Measurements from ENCODE around the gene LRRC56. TPM values are rescaled to one million over a fixed set of nuclear protein-coding genes. Genes with fewer than 3 reads are reported as not detected.

Gene LRRC56
- total and polyA plus RNA-seq, 2 of the 13 experiments (the other 11 are each of a cell fraction or from before 2014, with no cell fraction given), result 0.11 to 0.29 TPM

DNA sequence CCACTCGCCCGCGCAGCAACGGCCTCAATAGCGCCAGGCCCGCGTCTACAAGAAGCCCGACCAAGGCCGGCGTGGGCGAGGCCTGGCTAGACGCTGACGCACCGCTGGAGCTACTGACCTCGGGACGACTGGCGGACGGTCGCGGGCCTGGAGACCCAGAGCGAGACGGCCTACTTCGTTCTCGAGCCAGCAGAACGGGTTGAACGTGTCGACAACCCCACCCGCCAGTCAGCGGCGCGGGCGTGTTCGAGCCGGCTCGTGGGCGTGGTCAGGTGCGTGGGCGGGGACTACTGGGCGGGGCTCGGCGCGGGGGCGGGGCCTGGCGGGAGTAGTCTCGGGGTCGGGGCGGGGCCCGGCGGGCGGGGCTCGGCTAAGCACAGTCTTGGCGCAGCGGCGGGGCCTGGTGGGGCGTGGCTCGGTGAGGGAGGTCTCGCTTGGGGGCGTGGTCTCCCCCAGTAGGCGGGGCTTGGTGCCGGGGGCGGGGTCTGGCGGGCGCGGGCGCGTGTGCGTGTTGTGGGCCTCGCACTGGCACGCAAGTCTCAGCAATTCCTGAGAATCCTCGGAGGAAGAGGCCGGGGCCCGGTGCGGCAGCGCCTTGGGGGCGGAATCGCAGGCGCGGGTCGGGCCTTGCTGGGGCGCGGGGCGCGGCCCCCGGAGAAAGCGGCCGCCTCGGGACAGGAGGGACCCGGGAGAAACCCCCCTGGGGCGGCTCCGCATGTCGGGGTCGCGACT is 30.2 kb upstream of the LRRC56 start, which contains the start of gene RNH1 (continued):
- TF ChIP-seq, protein P1, sequence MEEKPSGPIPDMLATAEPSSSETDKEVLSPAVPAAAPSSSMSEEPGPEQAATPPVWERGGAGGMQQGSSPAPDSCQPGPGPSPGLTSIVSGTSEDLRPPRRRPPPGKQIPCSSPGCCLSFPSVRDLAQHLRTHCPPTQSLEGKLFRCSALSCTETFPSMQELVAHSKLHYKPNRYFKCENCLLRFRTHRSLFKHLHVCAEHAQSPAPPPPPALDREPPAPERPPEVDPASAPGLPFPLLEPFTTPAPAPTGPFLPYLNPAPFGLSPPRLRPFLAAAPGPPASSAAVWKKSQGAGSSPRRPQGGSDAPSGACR (CRISPR knock-in tag; IDR thresholded peaks at IDR 0.05), result no peak
- TF ChIP-seq HDAC6 (IDR thresholded peaks at IDR 0.05; ENCODE audit: low read depth, low read length) (no peak), RARG (CRISPR knock-in tag; IDR thresholded peaks at IDR 0.05; ENCODE audit: low read depth) (no peak), ZNF530 (CRISPR knock-in tag; IDR thresholded peaks at IDR 0.05; ENCODE audit: low read depth) (no peak), SRY (CRISPR knock-in tag; IDR thresholded peaks at IDR 0.05) (0 out of 2 replicates have a peak, but pooled peaks have one; percentile 30), SNRNP70 (IDR thresholded peaks at IDR 0.05; ENCODE audit: low read depth, low read length) (no peak), IRX3 (CRISPR knock-in tag; IDR thresholded peaks at IDR 0.05; ENCODE audit: borderline replicate concordance, low read depth) (peak; percentile 92; the same call in 1 of the 2 replicates), CBFB (CRISPR knock-in tag; IDR thresholded peaks at IDR 0.05) (no peak), ZNF143 (CRISPR knock-in tag; IDR thresholded peaks at IDR 0.05) (no peak), ATF7 (IDR thresholded peaks at IDR 0.05) (no peak), ATF7 (CRISPR knock-in tag; IDR thresholded peaks at IDR 0.05) (no peak), JARID2 (CRISPR knock-in tag; IDR thresholded peaks at IDR 0.05; ENCODE audit: insufficient replicate concordance) (no peak), ZNF335 (CRISPR knock-in tag; IDR thresholded peaks at IDR 0.05) (no peak), ZMYM3 (CRISPR knock-in tag; IDR thresholded peaks at IDR 0.05) (no peak), ELF3 (CRISPR knock-in tag; IDR thresholded peaks at IDR 0.05) (no peak), ATF1 (CRISPR knock-in tag; IDR thresholded peaks at IDR 0.05) (no peak), ZNF44 (CRISPR knock-in tag; IDR thresholded peaks at IDR 0.05) (no peak), ZNF446 (CRISPR knock-in tag; IDR thresholded peaks at IDR 0.05) (no peak), SALL1 (CRISPR knock-in tag; IDR thresholded peaks at IDR 0.05) (no peak), ZNF720 (CRISPR knock-in tag; IDR thresholded peaks at IDR 0.05) (no peak), ETV5 (CRISPR knock-in tag; IDR thresholded peaks at IDR 0.05; ENCODE audit: borderline replicate concordance) (0 out of 2 replicates have a peak, but pooled peaks have one; percentile 6)
- TF ChIP-seq, protein P2, sequence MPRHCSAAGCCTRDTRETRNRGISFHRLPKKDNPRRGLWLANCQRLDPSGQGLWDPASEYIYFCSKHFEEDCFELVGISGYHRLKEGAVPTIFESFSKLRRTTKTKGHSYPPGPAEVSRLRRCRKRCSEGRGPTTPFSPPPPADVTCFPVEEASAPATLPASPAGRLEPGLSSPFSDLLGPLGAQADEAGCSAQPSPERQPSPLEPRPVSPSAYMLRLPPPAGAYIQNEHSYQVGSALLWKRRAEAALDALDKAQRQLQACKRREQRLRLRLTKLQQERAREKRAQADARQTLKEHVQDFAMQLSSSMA (CRISPR knock-in tag; IDR thresholded peaks at IDR 0.05), result no peak
- TF ChIP-seq, protein P3, sequence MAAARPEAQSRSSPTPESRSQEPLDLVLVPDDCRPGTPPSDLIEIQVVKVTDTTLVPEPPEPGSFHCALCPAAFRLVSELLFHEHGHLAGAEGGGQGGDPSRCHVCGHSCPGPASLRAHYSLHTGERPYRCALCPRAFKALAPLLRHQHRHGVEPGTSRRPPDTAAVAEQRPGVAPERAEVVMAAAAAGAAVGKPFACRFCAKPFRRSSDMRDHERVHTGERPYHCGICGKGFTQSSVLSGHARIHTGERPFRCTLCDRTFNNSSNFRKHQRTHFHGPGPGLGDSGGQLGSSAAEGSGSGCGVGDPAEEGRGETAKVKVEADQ (CRISPR knock-in tag; IDR thresholded peaks at IDR 0.05; ENCODE audit: borderline replicate concordance), result no peak
- TF ChIP-seq, protein P4, sequence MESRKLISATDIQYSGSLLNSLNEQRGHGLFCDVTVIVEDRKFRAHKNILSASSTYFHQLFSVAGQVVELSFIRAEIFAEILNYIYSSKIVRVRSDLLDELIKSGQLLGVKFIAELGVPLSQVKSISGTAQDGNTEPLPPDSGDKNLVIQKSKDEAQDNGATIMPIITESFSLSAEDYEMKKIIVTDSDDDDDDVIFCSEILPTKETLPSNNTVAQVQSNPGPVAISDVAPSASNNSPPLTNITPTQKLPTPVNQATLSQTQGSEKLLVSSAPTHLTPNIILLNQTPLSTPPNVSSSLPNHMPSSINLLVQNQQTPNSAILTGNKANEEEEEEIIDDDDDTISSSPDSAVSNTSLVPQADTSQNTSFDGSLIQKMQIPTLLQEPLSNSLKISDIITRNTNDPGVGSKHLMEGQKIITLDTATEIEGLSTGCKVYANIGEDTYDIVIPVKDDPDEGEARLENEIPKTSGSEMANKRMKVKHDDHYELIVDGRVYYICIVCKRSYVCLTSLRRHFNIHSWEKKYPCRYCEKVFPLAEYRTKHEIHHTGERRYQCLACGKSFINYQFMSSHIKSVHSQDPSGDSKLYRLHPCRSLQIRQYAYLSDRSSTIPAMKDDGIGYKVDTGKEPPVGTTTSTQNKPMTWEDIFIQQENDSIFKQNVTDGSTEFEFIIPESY (CRISPR knock-in tag; IDR thresholded peaks at IDR 0.05), result no peak
- TF ChIP-seq, protein P5, sequence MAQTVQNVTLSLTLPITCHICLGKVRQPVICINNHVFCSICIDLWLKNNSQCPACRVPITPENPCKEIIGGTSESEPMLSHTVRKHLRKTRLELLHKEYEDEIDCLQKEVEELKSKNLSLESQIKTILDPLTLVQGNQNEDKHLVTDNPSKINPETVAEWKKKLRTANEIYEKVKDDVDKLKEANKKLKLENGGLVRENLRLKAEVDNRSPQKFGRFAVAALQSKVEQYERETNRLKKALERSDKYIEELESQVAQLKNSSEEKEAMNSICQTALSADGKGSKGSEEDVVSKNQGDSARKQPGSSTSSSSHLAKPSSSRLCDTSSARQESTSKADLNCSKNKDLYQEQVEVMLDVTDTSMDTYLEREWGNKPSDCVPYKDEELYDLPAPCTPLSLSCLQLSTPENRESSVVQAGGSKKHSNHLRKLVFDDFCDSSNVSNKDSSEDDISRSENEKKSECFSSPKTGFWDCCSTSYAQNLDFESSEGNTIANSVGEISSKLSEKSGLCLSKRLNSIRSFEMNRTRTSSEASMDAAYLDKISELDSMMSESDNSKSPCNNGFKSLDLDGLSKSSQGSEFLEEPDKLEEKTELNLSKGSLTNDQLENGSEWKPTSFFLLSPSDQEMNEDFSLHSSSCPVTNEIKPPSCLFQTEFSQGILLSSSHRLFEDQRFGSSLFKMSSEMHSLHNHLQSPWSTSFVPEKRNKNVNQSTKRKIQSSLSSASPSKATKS (CRISPR knock-in tag; IDR thresholded peaks at IDR 0.05), result no peak
